ENCODE data around the gene MYO3B.

GRCh38 chr2:170213651-170214050 is 35.7 kb downstream of the MYO3B start:
- TF ChIP-seq CTCF (conservative IDR thresholded peaks at IDR 0.05; ENCODE audit: low read depth, low read length) (no peak), EZH2 (IDR thresholded peaks at IDR 0.05; ENCODE audit: borderline replicate concordance, low read depth, low read length, poor library complexity, severe bottlenecking) (no peak)
